ENCODE results near the gene TENM4.
"Not testable (repeated sequence)": the region's sequence is repeated elsewhere in the genome, so short reads cannot be mapped to it uniquely, and the experiment has no call there.

TENM4 gene

DNA sequence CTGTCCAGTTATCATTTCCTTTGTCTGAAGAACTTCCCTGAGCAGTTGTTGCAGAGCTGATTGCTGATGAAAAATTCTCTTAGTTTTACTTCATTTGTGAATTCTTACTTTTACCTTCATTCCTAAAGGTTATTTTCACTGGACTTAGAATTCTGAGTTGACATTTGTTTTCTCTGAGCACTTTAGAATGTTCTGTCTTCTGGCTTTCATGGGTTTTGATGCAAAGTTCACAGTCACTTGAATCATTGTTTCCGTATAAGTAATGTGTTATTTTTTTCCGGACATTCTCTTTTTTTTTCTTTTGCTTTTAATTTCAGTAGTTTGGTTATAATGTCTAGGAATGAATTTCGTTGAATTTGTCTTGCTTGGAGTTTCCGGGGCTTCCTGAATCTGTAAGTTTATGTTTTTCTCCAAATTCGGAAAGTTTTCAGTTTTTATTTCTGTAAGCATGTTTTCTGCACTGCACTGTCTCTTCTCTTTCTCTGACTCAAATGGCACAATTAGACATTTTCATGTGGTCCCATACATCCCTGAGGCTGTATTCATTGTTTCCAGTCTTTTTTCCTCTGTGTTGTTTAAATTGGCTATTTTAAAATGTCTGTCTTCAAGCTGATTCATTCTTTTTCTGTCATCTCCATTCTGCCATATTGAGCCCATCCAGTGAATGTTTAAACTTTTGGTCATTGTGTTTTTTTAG, 797.7 kb downstream of the TENM4 start:
- H3K4me3 ChIP-seq (ENCODE audit: control insufficient read depth, low read depth, low read length), result no peak overlapping the region
- TF ChIP-seq, protein P1, sequence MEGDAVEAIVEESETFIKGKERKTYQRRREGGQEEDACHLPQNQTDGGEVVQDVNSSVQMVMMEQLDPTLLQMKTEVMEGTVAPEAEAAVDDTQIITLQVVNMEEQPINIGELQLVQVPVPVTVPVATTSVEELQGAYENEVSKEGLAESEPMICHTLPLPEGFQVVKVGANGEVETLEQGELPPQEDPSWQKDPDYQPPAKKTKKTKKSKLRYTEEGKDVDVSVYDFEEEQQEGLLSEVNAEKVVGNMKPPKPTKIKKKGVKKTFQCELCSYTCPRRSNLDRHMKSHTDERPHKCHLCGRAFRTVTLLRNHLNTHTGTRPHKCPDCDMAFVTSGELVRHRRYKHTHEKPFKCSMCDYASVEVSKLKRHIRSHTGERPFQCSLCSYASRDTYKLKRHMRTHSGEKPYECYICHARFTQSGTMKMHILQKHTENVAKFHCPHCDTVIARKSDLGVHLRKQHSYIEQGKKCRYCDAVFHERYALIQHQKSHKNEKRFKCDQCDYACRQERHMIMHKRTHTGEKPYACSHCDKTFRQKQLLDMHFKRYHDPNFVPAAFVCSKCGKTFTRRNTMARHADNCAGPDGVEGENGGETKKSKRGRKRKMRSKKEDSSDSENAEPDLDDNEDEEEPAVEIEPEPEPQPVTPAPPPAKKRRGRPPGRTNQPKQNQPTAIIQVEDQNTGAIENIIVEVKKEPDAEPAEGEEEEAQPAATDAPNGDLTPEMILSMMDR (IDR thresholded peaks at IDR 0.05; ENCODE audit: control insufficient read depth, insufficient read depth, low read depth, low read length, missing control alignments), result no peak
- no peak for DNase-seq (ENCODE audit: low read depth)

DNA sequence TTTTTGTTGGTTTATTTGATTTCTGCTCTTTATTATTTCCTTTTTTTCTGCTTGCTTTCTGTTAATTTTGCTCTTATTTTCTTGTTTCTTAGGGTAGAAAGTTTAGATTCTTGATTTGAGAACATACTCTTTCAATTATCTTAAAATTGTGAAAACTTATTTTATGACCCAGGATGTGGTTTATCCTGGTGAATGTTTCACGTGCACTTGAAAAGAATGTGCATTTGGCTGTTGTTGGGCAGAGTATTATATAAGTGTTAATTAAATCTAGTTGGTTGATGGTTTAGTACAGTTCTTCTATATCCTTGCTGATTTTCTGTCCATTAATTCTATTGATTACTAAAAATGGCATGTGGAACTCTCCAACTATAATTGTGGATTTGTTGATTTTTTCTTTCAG, 799.3 kb downstream of the TENM4 start:
- DNase-seq (ENCODE audit: low read depth), result no peak
- TF ChIP-seq, protein P1 (IDR thresholded peaks at IDR 0.05; ENCODE audit: control insufficient read depth, insufficient read depth, low read depth, low read length, missing control alignments), result no peak
- H3K4me3 ChIP-seq (ENCODE audit: control insufficient read depth, low read depth, low read length), result no peak overlapping the region

DNA sequence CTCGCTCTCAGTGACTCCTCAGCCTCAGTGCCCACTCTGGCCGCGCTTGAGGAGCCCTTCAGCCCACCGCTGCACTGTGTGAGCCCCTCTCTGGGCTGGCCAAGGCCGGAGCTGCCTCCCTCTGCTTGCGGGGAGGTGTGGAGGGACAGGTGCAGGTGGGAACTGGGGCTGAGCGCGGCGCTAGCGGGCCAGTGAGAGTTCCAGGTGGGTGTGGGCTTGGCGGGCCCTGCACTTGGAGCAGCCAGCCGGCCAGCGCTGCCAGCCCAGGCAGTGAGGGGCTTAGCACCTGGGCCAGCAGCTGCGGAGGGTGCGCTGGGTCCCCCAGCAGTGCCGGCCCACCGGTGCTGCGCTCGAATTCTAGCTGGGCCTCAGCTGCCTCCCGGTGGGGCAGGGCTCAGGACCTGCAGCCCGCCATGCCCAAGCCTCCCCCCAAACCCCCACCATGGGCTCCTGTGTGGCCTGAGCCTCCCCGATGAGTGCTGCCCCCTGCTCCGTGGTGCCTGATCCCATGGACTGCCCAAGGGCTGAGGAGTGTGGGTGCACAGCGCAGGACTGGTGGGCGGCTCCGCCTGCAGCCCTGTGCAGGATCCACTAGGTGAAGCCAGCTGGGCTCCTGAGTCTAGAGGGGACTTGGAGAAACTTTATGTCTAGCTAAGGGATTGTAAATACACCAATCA, 802.0 kb downstream of the TENM4 start:
- TF ChIP-seq, protein P1 (IDR thresholded peaks at IDR 0.05; ENCODE audit: control insufficient read depth, insufficient read depth, low read depth, low read length, missing control alignments), result no peak
- no peak overlapping the region for H3K4me3 ChIP-seq (ENCODE audit: control insufficient read depth, low read depth, low read length)
- DNase-seq (ENCODE audit: low read depth), result no peak

DNA sequence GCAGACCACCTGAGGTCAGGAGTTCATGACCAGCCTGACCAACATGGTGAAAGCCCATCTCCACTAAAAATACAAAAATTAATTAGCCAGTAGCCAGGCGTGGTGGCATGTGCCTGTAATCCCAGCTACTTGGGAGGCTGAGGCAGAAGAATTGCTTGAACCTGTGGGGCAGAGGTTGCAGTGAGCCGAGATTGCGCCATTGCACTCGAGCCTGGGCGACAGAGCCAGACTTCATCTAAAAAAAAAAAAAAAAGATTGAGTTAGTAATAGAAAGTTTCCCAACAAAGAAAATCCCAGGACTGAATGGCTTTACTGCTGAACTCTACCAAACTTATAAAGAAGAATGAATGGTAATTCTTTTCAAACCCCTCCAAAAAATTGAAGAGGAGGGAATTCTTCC, 803.3 kb downstream of the TENM4 start:
- not testable (repeated sequence) for DNase-seq (ENCODE audit: low read depth); H3K4me3 ChIP-seq (ENCODE audit: control insufficient read depth, low read depth, low read length)

DNA sequence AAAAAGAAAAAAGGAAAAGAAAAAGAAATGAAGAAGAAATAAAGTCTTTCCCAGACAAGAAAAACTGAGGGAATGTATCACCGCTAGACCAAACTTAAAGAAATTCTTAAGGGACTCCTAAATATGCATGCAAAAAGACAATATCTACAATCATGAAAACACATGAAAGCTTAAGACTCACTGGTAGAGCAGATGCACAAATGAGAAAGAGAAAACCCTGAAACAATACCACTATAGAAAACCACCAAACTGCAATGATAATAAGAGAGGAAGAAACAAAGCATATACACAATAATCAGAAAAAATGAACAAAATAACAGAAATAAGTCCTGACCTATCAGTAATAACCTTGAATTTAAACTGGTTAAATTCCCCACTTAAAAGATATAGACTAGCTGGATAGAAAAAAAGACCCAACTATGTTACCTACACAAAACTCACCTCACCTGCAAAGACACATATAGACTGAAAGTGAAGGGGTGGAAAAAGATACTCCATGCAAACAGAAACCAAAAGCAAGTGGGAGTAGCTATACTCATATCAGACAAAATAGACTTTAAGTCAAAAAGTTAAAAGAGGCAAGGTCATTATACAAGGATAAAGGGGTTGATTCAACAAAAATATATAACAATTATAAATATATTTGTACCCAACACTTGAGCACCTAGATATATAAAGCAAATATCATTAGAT, 804.9 kb downstream of the TENM4 start:
- no peak for DNase-seq (ENCODE audit: low read depth)
- no peak overlapping the region for H3K4me3 ChIP-seq (ENCODE audit: control insufficient read depth, low read depth, low read length)
- TF ChIP-seq, protein P1 (IDR thresholded peaks at IDR 0.05; ENCODE audit: control insufficient read depth, insufficient read depth, low read depth, low read length, missing control alignments), result no peak

DNA sequence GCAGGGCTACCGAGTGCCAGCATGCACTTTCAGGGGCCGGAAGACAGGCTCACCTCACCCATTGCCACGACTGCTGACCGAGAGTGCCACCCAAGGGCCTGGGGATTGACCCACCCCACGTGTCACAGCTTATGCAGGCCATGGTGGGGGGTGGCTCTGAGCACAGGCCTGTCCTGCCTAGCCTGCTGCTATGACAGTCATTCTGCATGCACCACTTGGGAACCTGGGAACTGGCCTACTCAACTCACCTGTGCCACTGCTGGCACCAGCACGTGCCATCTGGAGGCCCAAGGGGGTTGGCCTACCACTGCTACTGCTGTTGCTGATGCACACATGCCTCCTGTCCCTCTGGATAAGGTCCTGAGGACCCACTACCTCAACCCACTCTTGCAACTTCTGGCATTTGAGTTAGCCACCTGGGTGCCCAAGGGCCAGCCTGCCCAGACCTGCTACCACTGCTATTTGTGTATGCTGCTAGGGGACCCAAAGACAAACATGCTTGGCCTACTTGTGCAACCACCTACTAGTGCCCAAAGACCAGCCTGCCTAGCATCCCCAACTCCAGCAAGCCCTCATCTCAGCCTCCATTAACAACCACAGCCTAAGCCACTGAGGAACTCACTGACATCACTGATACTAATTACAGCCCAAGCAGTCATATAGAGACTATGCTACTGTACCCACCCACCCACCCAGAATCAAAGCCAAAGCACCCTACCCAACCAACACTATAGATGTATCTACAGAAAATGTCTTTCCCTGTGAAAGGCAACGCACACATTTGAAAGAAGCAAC, 807.1 kb downstream of the TENM4 start:
- no peak overlapping the region for H3K4me3 ChIP-seq (ENCODE audit: control insufficient read depth, low read depth, low read length)
- TF ChIP-seq, protein P1 (IDR thresholded peaks at IDR 0.05; ENCODE audit: control insufficient read depth, insufficient read depth, low read depth, low read length, missing control alignments), result no peak
- DNase-seq (ENCODE audit: low read depth), result no peak
